Measurements from ENCODE around the gene PRPF4. TPM values are rescaled to one million over a fixed set of nuclear protein-coding genes. Genes with fewer than 3 reads are reported as not detected.

Gene PRPF4
- total RNA-seq, 2 experiments from 2014 or later, result 27.4 to 39.9 TPM

DNA sequence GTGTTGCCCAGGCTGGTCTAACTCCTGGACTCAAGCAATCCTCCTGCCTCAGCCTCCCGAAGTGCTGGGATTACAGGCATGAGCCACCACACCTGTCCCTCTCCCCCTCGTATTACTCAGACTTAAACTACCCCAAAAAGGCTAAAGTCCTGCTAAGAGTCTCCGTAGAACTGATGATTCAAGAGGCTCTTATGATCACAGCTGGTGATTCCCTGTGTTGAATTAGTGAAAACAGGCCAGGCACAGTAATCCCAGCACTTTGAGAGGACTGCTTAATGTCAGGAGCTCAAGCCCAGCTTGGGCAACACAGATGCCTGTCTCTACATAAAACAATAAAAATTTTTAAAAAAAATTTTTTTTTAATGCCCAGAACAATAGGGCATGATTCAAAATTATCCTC is 9.3 kb upstream of the PRPF4 start:
- CTCF ChIA-PET (ENCODE audit: unreplicated experiment), result no interaction called here
- POLR2A ChIA-PET, result interaction anchor here (1.2 to 2.0 kb wide), 2 partner anchors 9 to 12 kb away, joined by 3 to 4 read pairs; no protein-coding TSS in a partner anchor
- no peaks in the 10 kb centered on the region for H3K79me2 ChIP-seq (ENCODE audit: insufficient read depth, low read depth, low read length)

DNA sequence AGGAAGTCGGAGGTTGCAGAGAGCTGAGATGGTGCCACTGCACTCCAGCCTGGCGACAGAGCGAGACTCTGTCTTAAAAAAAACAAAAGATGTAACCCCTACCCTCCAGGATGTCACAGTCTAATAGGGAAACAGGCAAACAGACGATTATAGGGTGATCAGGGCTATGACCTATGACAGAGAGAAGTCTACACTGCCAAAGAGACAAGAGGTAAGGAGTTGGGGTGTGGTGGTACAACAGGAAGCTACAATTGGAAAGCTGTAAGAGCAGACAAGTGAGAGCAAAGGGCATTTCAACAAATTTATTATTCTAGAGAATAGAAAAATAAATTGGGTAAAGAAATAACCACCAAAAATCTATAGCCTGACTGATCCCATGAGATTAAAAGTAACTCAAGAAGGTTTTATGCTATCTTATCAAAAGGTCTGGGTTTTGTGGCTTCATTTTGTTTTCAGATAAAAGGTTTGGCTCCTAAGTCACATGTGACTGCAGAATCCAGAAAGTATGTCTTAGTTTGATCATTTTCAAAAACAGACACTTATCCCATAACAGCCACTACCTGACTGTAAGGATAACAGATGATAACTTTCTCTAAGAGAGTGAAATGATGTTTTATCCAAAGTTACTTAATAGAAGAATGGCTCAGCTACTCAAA is 7.4 kb upstream of the PRPF4 start:
- H2AFZ ChIP-seq (ENCODE audit: low read length), result no peak overlapping the region
- BruUV-seq (replicated peaks), result no TSS peak
- H3K4me1 ChIP-seq (ENCODE audit: insufficient read depth, low read length, poor library complexity, severe bottlenecking), result no peaks in the 10 kb centered on the region
- H3K9me3 ChIP-seq (ENCODE audit: low read length), result no peaks in the 10 kb centered on the region
- no peak overlapping the region for H3K4me3 ChIP-seq (ENCODE audit: low read depth, low read length, poor library complexity, severe bottlenecking)
- TF ChIP-seq EZH2phosphoT487 (IDR thresholded peaks at IDR 0.05; ENCODE audit: borderline replicate concordance, low read depth, low read length) (no peak), CTCF (conservative IDR thresholded peaks at IDR 0.05; ENCODE audit: low read length) (no peak)
- no peak overlapping the region for H3K4me2 ChIP-seq (ENCODE audit: low read length)
- H4K20me1 ChIP-seq (ENCODE audit: insufficient read depth, low read length), result no peaks in the 10 kb centered on the region
- H3K36me3 ChIP-seq (ENCODE audit: insufficient read depth, low read length), result peaks cover 66% of the 10 kb centered on the region
- no peaks in the 10 kb centered on the region for H3K9me2 ChIP-seq (ENCODE audit: insufficient read depth, low read length)
- intact Hi-C loops (cut with micrococcal nuclease; ENCODE audit: unreplicated experiment), result no loop called here
- ChIA-PET POLR2A (no interaction called here), CTCF (ENCODE audit: unreplicated experiment) (no interaction called here)
- no peak for DNase-seq (ENCODE audit: low spot score)
- no peaks in the 10 kb centered on the region for H3K79me2 ChIP-seq (ENCODE audit: insufficient read depth, low read depth, low read length)
- H3K27ac ChIP-seq (ENCODE audit: low read depth, low read length, poor library complexity, severe bottlenecking), result no peak overlapping the region

More for the DNA sequence above, 9.3 kb upstream of the PRPF4 start:
- DNase-seq (ENCODE audit: low spot score), result no peak
- no peaks in the 10 kb centered on the region for H3K9me3 ChIP-seq (ENCODE audit: low read length)
- no peak overlapping the region for H3K27ac ChIP-seq (ENCODE audit: low read depth, low read length, poor library complexity, severe bottlenecking)
- intact Hi-C loops (cut with micrococcal nuclease; ENCODE audit: unreplicated experiment), result no loop called here
- no TSS peak for BruUV-seq (replicated peaks)
- H2AFZ ChIP-seq (ENCODE audit: low read length), result no peak overlapping the region
- TF ChIP-seq CTCF (conservative IDR thresholded peaks at IDR 0.05; ENCODE audit: low read length) (no peak), EZH2phosphoT487 (IDR thresholded peaks at IDR 0.05; ENCODE audit: borderline replicate concordance, low read depth, low read length) (no peak)
- H3K4me1 ChIP-seq (ENCODE audit: insufficient read depth, low read length, poor library complexity, severe bottlenecking), result no peaks in the 10 kb centered on the region
- H3K36me3 ChIP-seq (ENCODE audit: insufficient read depth, low read length), result peaks cover 54% of the 10 kb centered on the region
- no peak overlapping the region for H3K4me3 ChIP-seq (ENCODE audit: low read depth, low read length, poor library complexity, severe bottlenecking)
- H4K20me1 ChIP-seq (ENCODE audit: insufficient read depth, low read length), result no peaks in the 10 kb centered on the region
- H3K9me2 ChIP-seq (ENCODE audit: insufficient read depth, low read length), result no peaks in the 10 kb centered on the region
- H3K4me2 ChIP-seq (ENCODE audit: low read length), result no peak overlapping the region

- intact Hi-C loops (cut with micrococcal nuclease; ENCODE audit: unreplicated experiment), result no loop called here
- no peaks in the 10 kb centered on the region for H3K9me2 ChIP-seq (ENCODE audit: insufficient read depth, low read length)
- no peak overlapping the region for H3K4me3 ChIP-seq (ENCODE audit: low read depth, low read length, poor library complexity, severe bottlenecking)
- TF ChIP-seq CTCF (conservative IDR thresholded peaks at IDR 0.05; ENCODE audit: low read length) (no peak), EZH2phosphoT487 (IDR thresholded peaks at IDR 0.05; ENCODE audit: borderline replicate concordance, low read depth, low read length) (no peak)
- no peaks in the 10 kb centered on the region for H3K9me3 ChIP-seq (ENCODE audit: low read length)
- peaks cover 11% of the 10 kb centered on the region; the same call in 1 of the 2 replicates for H3K79me2 ChIP-seq (ENCODE audit: insufficient read depth, low read depth, low read length)
- ChIA-PET POLR2A (interaction anchor here (1.3 kb wide), 1 partner anchor 134 kb away, joined by 3 read pairs; no protein-coding TSS in a partner anchor), CTCF (ENCODE audit: unreplicated experiment) (interaction anchor here (1.1 kb wide), 1 partner anchor 141 kb away, joined by 3 read pairs; no protein-coding TSS in a partner anchor)
- no TSS peak for BruUV-seq (replicated peaks)
- peaks cover 5% of the 10 kb centered on the region; the same call in 1 of the 2 replicates for H4K20me1 ChIP-seq (ENCODE audit: insufficient read depth, low read length)
- DNase-seq (ENCODE audit: low spot score), result no peak
- H3K4me1 ChIP-seq (ENCODE audit: insufficient read depth, low read length, poor library complexity, severe bottlenecking), result peaks cover 7% of the 10 kb centered on the region
- no peak overlapping the region for H3K4me2 ChIP-seq (ENCODE audit: low read length)
- H3K27ac ChIP-seq (ENCODE audit: low read depth, low read length, poor library complexity, severe bottlenecking), result no peak overlapping the region
- H3K36me3 ChIP-seq (ENCODE audit: insufficient read depth, low read length), result peaks cover 71% of the 10 kb centered on the region
- no peak overlapping the region for H2AFZ ChIP-seq (ENCODE audit: low read length)
These were observed 6.1 kb upstream of the PRPF4 start for GRCh38 chr9:113269355-113269754.

Measured in OCI-LY7 (cell line).